ENCODE results near the gene PRRT1. TPM values are rescaled to one million over a fixed set of nuclear protein-coding genes. Genes with fewer than 3 reads are reported as not detected.
A peak's percentile ranks its signal among the peaks of the same experiment; 100 is the strongest.

Gene PRRT1
- total and polyA plus RNA-seq, 2 of the 4 experiments (the other 2 are of a cell fraction) = 0.99 TPM; not detected in 1

DNA sequence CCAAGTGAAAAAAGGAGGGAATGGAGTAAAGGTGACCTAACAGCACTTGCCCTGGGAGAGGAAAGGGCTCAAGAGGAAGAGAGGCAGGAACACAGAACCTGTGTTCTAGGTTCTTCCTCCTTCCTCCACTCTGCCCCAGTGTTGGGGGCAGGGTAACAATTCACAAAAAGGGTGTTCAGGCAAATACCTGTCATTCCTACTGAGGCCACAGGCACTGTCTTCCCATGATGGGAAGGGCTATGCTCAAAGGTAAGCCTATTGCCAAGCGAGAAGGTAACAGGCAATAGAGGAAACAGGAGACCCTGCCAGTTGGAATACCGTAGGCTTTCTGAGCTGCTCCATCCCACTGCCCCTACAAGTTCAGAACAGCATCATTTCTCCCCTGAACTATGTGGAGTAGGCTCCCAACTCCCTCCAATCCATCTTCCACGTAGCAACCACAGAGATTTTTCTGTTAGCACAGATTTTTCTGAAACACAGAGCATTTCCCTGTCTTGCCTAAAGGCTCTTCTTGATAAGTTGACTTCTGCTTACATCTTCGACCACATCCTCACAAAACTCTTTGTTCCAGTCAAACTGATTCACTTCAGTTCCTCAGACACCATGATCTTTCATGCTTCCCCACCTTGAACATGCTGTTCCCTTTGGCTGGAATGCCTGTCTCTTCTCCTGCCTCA, 21.4 kb upstream of the PRRT1 start:
- no peak for TF ChIP-seq SMC3 (IDR thresholded peaks at IDR 0.05; ENCODE audit: low read depth, low read length)
- TF ChIP-seq CEBPB (IDR thresholded peaks at IDR 0.05; ENCODE audit: low read depth, low read length) = no peak
- TF ChIP-seq MXI1 (IDR thresholded peaks at IDR 0.05; ENCODE audit: borderline replicate concordance, low read depth, low read length) = no peak
- TF ChIP-seq, protein P1, sequence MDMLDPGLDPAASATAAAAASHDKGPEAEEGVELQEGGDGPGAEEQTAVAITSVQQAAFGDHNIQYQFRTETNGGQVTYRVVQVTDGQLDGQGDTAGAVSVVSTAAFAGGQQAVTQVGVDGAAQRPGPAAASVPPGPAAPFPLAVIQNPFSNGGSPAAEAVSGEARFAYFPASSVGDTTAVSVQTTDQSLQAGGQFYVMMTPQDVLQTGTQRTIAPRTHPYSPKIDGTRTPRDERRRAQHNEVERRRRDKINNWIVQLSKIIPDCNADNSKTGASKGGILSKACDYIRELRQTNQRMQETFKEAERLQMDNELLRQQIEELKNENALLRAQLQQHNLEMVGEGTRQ (IDR thresholded peaks at IDR 0.05; ENCODE audit: low read depth, low read length) = no peak
- TF ChIP-seq RCOR1 (IDR thresholded peaks at IDR 0.05; ENCODE audit: insufficient replicate concordance, low read length) = no peak
- TF ChIP-seq, protein P2, sequence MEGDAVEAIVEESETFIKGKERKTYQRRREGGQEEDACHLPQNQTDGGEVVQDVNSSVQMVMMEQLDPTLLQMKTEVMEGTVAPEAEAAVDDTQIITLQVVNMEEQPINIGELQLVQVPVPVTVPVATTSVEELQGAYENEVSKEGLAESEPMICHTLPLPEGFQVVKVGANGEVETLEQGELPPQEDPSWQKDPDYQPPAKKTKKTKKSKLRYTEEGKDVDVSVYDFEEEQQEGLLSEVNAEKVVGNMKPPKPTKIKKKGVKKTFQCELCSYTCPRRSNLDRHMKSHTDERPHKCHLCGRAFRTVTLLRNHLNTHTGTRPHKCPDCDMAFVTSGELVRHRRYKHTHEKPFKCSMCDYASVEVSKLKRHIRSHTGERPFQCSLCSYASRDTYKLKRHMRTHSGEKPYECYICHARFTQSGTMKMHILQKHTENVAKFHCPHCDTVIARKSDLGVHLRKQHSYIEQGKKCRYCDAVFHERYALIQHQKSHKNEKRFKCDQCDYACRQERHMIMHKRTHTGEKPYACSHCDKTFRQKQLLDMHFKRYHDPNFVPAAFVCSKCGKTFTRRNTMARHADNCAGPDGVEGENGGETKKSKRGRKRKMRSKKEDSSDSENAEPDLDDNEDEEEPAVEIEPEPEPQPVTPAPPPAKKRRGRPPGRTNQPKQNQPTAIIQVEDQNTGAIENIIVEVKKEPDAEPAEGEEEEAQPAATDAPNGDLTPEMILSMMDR (conservative IDR thresholded peaks at IDR 0.05; ENCODE audit: low read depth, low read length) = no peak
- TF ChIP-seq NFE2L2 (IDR thresholded peaks at IDR 0.05; ENCODE audit: low read depth, low read length) = no peak
- no peak for TF ChIP-seq RFX5 (IDR thresholded peaks at IDR 0.05; ENCODE audit: low read depth, low read length)
- TF ChIP-seq MAZ (IDR thresholded peaks at IDR 0.05; ENCODE audit: borderline replicate concordance, low read depth, low read length) = no peak
- dilution Hi-C loops (cut with HindIII; ENCODE audit: low sequenced_read_pairs, unreplicated experiment) (no loop called here), in situ Hi-C loops (cut with MboI; ENCODE audit: low sequenced_read_pairs) (loop anchor here (10.0 kb wide), 1 partner anchor 198 kb away; the partner anchor contains the start of gene DXO), intact Hi-C loops (cut with micrococcal nuclease) (no loop called here)
- H3K27ac ChIP-seq (ENCODE audit: insufficient read depth, low read length) = no peak overlapping the region
- H3K4me2 ChIP-seq (ENCODE audit: low read depth, low read length) = no peak overlapping the region
- no peaks in the 10 kb centered on the region for H3K27me3 ChIP-seq (ENCODE audit: control insufficient read depth, insufficient read depth, low read length)
- no peak overlapping the region for H2AK5ac ChIP-seq (ENCODE audit: low read depth, low read length)
- peaks cover 8% of the 10 kb centered on the region for H3K4me1 ChIP-seq (ENCODE audit: control insufficient read depth, insufficient read depth, low read length)
- H4K8ac ChIP-seq (ENCODE audit: low read depth in 2 of 2, low read length in 2 of 2) = no peak overlapping the region
- no TSS peak for BruUV-seq (replicated peaks)
- H2BK20ac ChIP-seq (ENCODE audit: low read depth, low read length) = no peak overlapping the region
- ATAC-seq (ENCODE audit: low read depth) = no peak
- peaks cover 31% of the 10 kb centered on the region for H3K9me1 ChIP-seq (ENCODE audit: insufficient read depth, low read length)
- no peak overlapping the region for H2AK9ac ChIP-seq (replicated peaks; ENCODE audit: low read depth, low read length, poor library complexity)
- no peak overlapping the region for H3K14ac ChIP-seq (replicated peaks; ENCODE audit: low read depth, low read length)
- POLR2A ChIA-PET (ENCODE audit: unreplicated experiment) = no interaction called here
- no peak overlapping the region for H2BK15ac ChIP-seq (ENCODE audit: low read depth, low read length)
- CTCF ChIA-PET = no interaction called here
- peaks cover 33% of the 10 kb centered on the region for H3K36me3 ChIP-seq (ENCODE audit: control insufficient read depth, insufficient read depth, low read length)
- peak overlapping the region; percentile 48; the same call in 1 of the 2 replicates for H3K23ac ChIP-seq (ENCODE audit: low read depth, low read length)
- no peak overlapping the region for H3K4me3 ChIP-seq (ENCODE audit: insufficient read depth, low read depth, low read length)
- no peak overlapping the region for H2AFZ ChIP-seq (replicated peaks; ENCODE audit: low read length, poor library complexity)
- H3K79me1 ChIP-seq (ENCODE audit: low read depth in 1 of 2, low read length in 2 of 2) = peaks cover 28 to 64% of the 10 kb centered on the region in 2 experiments; a peak in 3 of 4 replicates
- no peak overlapping the region for H3K4ac ChIP-seq (ENCODE audit: low read depth, low read length)
- no peak overlapping the region for H2BK120ac ChIP-seq (ENCODE audit: low read depth, low read length)
- H4K91ac ChIP-seq (ENCODE audit: insufficient read depth, low read depth, low read length) = no peak overlapping the region
- no peak for DNase-seq
- 83% methylated on average over 1 of the region's 4 CpGs; no CpG with 5 or more reads in 1 of the 2 experiments for WGBS, 2 experiments (ENCODE audit: extremely low coverage in 2 of 2, insufficient read length in 1 of 2)
- no peak overlapping the region for H3K18ac ChIP-seq (ENCODE audit: low read depth, low read length)
- H4K5ac ChIP-seq (ENCODE audit: low read depth, low read length) = no peak overlapping the region
- H3K56ac ChIP-seq (ENCODE audit: extremely low read depth, insufficient read depth, low read length) = no peak overlapping the region
- no peak overlapping the region for H2BK5ac ChIP-seq (ENCODE audit: low read depth, low read length, poor library complexity, severe bottlenecking)
- H4K20me1 ChIP-seq (ENCODE audit: insufficient read depth, low read length) = peaks cover 3% of the 10 kb centered on the region; the same call in 1 of the 2 replicates
- H3K9ac ChIP-seq (ENCODE audit: low read depth, low read length) = no peak overlapping the region
- H3K9me3 ChIP-seq (ENCODE audit: control insufficient read depth, insufficient read depth, low read length) = no peaks in the 10 kb centered on the region

All from IMR-90 (cell line).